ENCODE data around the gene PPTC7.

DNA sequence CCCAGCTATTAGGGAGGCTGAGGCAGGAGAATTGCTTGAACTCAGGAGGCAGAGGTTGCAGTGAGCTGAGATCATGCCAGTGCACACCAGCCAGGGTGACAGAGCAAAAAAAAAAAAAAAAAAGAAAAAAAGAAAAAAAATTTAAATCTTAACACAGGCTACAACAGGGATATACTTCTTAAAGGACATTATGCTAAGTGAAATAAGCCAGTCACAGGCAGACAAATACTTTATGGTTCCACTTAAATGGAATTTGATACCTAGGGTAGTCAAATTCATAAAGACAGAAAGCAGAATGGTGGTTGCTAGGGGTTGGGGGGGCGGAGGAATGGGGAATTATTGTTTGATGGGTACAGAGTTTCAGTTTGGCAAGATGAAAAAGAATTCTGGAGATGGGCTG is 14.8 kb upstream of the PPTC7 start:
- TF ChIP-seq, protein P1, sequence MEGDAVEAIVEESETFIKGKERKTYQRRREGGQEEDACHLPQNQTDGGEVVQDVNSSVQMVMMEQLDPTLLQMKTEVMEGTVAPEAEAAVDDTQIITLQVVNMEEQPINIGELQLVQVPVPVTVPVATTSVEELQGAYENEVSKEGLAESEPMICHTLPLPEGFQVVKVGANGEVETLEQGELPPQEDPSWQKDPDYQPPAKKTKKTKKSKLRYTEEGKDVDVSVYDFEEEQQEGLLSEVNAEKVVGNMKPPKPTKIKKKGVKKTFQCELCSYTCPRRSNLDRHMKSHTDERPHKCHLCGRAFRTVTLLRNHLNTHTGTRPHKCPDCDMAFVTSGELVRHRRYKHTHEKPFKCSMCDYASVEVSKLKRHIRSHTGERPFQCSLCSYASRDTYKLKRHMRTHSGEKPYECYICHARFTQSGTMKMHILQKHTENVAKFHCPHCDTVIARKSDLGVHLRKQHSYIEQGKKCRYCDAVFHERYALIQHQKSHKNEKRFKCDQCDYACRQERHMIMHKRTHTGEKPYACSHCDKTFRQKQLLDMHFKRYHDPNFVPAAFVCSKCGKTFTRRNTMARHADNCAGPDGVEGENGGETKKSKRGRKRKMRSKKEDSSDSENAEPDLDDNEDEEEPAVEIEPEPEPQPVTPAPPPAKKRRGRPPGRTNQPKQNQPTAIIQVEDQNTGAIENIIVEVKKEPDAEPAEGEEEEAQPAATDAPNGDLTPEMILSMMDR (IDR thresholded peaks at IDR 0.05): no peak
- no peak for TF ChIP-seq POLR2A (IDR thresholded peaks at IDR 0.05)
